ENCODE data around the gene NRP1. TPM values are rescaled to one million over a fixed set of nuclear protein-coding genes. Genes with fewer than 3 reads are reported as not detected.

NRP1 gene
- polyA plus RNA-seq, 2 of the 4 experiments (the other 2 are of a cell fraction), result 121 to 259 TPM

GRCh38 chr10:33134011-33134751 is 200.3 kb downstream of the NRP1 start (continued):
- TF ChIP-seq ZFP36 (IDR thresholded peaks at IDR 0.05; ENCODE audit: borderline replicate concordance, partially characterized antibody) (no peak), CHD2 (IDR thresholded peaks at IDR 0.05; ENCODE audit: low read length, partially characterized antibody) (no peak), BHLHE40 (IDR thresholded peaks at IDR 0.05; ENCODE audit: low read depth, low read length) (peak; percentile 52; the same call in 1 of the 2 replicates), FOSL2 (IDR thresholded peaks at IDR 0.05) (peak; percentile 99), FOSL2 (CRISPR knock-in tag; IDR thresholded peaks at IDR 0.05) (peak; percentile 100), KDM5A (IDR thresholded peaks at IDR 0.05) (no peak), MYC (IDR thresholded peaks at IDR 0.05; ENCODE audit: borderline replicate concordance, low read length) (peak; percentile 94), HEYL (CRISPR knock-in tag; IDR thresholded peaks at IDR 0.05) (no peak), HOXB13 (CRISPR knock-in tag; IDR thresholded peaks at IDR 0.05; ENCODE audit: low read depth) (peak; percentile 84), POLR2A (IDR thresholded peaks at IDR 0.05; ENCODE audit: low read length) (no peak), HES2 (IDR thresholded peaks at IDR 0.05) (peak; percentile 75; the same call in 1 of the 2 replicates), RNF2 (IDR thresholded peaks at IDR 0.05; ENCODE audit: borderline replicate concordance, low read depth) (no peak), SREBF2 (IDR thresholded peaks at IDR 0.05) (no peak), CTCF (IDR thresholded peaks at IDR 0.05) (no peak), NFE2L2 (conservative IDR thresholded peaks at IDR 0.05; ENCODE audit: low read length) (no peak), JUNB (IDR thresholded peaks at IDR 0.05) (peak; percentile 99), SMC3 (IDR thresholded peaks at IDR 0.05) (peak; percentile 51), TFCP2L1 (CRISPR knock-in tag; IDR thresholded peaks at IDR 0.05) (no peak), EHMT2 (IDR thresholded peaks at IDR 0.05; ENCODE audit: low read depth) (no peak), RFX5 (IDR thresholded peaks at IDR 0.05) (no peak), ZNF302 (CRISPR knock-in tag; IDR thresholded peaks at IDR 0.05) (peak; percentile 54; the same call in 1 of the 2 replicates), MAZ (IDR thresholded peaks at IDR 0.05; ENCODE audit: borderline replicate concordance, low read depth, low read length) (no peak), HOXA7 (CRISPR knock-in tag; IDR thresholded peaks at IDR 0.05) (no peak), EP300 (IDR thresholded peaks at IDR 0.05) (peak; percentile 97 to 98; a peak in 4 of 5 replicates), KDM1A (IDR thresholded peaks at IDR 0.05; ENCODE audit: low read depth) (no peak), CEBPB (IDR thresholded peaks at IDR 0.05) (peak; percentile 89 to 92), REST (IDR thresholded peaks at IDR 0.05) (no peak), RCOR1 (IDR thresholded peaks at IDR 0.05; ENCODE audit: low read depth, low read length) (no peak), POLR2AphosphoS2 (conservative IDR thresholded peaks at IDR 0.05; ENCODE audit: low read length) (no peak), GATA3 (IDR thresholded peaks at IDR 0.05; ENCODE audit: borderline replicate concordance) (peak; percentile 96), RAD21 (conservative IDR thresholded peaks at IDR 0.05 in 1 of 2, IDR thresholded peaks at IDR 0.05 in 1 of 2) (peak; percentile 27 to 61; a peak in 4 of 5 replicates), HOXB5 (CRISPR knock-in tag; IDR thresholded peaks at IDR 0.05) (peak; percentile 80), CBX2 (IDR thresholded peaks at IDR 0.05; ENCODE audit: borderline replicate concordance, low read depth) (no peak)
- TF ChIP-seq, protein P1, sequence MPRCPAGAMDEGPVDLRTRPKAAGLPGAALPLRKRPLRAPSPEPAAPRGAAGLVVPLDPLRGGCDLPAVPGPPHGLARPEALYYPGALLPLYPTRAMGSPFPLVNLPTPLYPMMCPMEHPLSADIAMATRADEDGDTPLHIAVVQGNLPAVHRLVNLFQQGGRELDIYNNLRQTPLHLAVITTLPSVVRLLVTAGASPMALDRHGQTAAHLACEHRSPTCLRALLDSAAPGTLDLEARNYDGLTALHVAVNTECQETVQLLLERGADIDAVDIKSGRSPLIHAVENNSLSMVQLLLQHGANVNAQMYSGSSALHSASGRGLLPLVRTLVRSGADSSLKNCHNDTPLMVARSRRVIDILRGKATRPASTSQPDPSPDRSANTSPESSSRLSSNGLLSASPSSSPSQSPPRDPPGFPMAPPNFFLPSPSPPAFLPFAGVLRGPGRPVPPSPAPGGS (IDR thresholded peaks at IDR 0.05), result peak; percentile 90
- TF ChIP-seq, protein P2, sequence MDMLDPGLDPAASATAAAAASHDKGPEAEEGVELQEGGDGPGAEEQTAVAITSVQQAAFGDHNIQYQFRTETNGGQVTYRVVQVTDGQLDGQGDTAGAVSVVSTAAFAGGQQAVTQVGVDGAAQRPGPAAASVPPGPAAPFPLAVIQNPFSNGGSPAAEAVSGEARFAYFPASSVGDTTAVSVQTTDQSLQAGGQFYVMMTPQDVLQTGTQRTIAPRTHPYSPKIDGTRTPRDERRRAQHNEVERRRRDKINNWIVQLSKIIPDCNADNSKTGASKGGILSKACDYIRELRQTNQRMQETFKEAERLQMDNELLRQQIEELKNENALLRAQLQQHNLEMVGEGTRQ (IDR thresholded peaks at IDR 0.05), result peak; percentile 88
